SU-DHL-6 (cell line): ENCODE measurements around the gene ATG14.

Source experiments
- H2AFZ ChIP-seq: fragments of 200-600 bp; sonication (generic); 2 replicates; pipeline ENCODE4 v1.6.1; 2014; ENCODE audit warnings: low read depth, mild to moderate bottlenecking, moderate library complexity, mixed read lengths, antibody characterized with exemption, low read length; ENCODE audit not compliant: severe bottlenecking
- H3F3A ChIP-seq: fragments of 200-600 bp; shearing (Covaris generic); 2 replicates; pipeline ENCODE4 v1.6.0; 2016; ENCODE audit warnings: antibody characterized with exemption, mild to moderate bottlenecking; ENCODE audit not compliant: insufficient read depth
- H3K27ac ChIP-seq: fragments of 200-600 bp; sonication (generic); 2 replicates; pipeline ENCODE4 v1.5.1; 2016; ENCODE audit warnings: low read depth, mild to moderate bottlenecking, low read length, moderate library complexity, mixed read lengths
- H3K27me3 ChIP-seq: fragments of 200-600 bp; sonication (generic), shearing (Covaris generic); 2 replicates; pipeline ENCODE4 v1.6.0; 2014; ENCODE audit warnings: mild to moderate bottlenecking, low read length
- H3K36me3 ChIP-seq: fragments of 200-600 bp; sonication (generic); 2 replicates; pipeline ENCODE4 v1.6.1; 2014; ENCODE audit warnings: mild to moderate bottlenecking, low read length, mixed read lengths
- H3K4me2 ChIP-seq: fragments of 300-600, 200-600 bp; shearing (Covaris generic), sonication (generic); 2 replicates; pipeline ENCODE4 v1.6.0; 2014; ENCODE audit warnings: low read length, low read depth, mild to moderate bottlenecking; ENCODE audit not compliant: poor library complexity, severe bottlenecking
- H3K4me3 ChIP-seq: fragments of 200-600 bp; sonication (generic); 2 replicates; pipeline ENCODE4 v1.5.1; 2014; ENCODE audit warnings: antibody characterized with exemption, low read length, mild to moderate bottlenecking, mixed read lengths; ENCODE audit not compliant: insufficient read depth, poor library complexity, severe bottlenecking
- H3K79me2 ChIP-seq: fragments of 200-600 bp; sonication (generic); 2 replicates; pipeline ENCODE4 v1.6.1; 2014; ENCODE audit warnings: mild to moderate bottlenecking, low read length, moderate library complexity; ENCODE audit not compliant: insufficient read depth
- H3K9ac ChIP-seq: fragments of 200-600 bp; sonication (generic); 2 replicates; pipeline ENCODE4 v1.7.0; 2014; ENCODE audit warnings: mild to moderate bottlenecking, low read length
- H3K9me2 ChIP-seq: fragments of 200-600 bp; sonication (generic); replicated peaks from 2 replicates; pipeline ENCODE4 v1.6.1; 2014; ENCODE audit warnings: low read length; ENCODE audit not compliant: insufficient read depth
- H3K9me3 ChIP-seq: fragments of 200-600 bp; sonication (generic); 2 replicates; pipeline ENCODE4 v1.6.1; 2014; ENCODE audit warnings: low read length, mixed read lengths; ENCODE audit not compliant: insufficient read depth
- H4K20me1 ChIP-seq: fragments of 200-600 bp; sonication (generic); 2 replicates; pipeline ENCODE4 v1.6.1; 2014; ENCODE audit warnings: low read depth, mild to moderate bottlenecking, antibody characterized with exemption, low read length, moderate library complexity, mixed read lengths
- EZH2phosphoT487 ChIP-seq: fragments of 200-600 bp; sonication (generic), shearing (Covaris generic); conservative IDR thresholded peaks from 2 replicates; pipeline ENCODE4 v1.6.1; 2018; ENCODE audit warnings: mild to moderate bottlenecking, antibody characterized with exemption, low read length, moderate library complexity, mixed read lengths
- TF ChIP-seq, protein P1 (sequence below): fragments of 200-600 bp; sonication (generic); IDR thresholded peaks from one replicate; pipeline ENCODE4 v1.5.1; 2017; ENCODE audit warnings: antibody characterized with exemption, mild to moderate bottlenecking, low read length, moderate library complexity; ENCODE audit not compliant: insufficient read depth, poor library complexity, severe bottlenecking

ATG14 gene

DNA sequence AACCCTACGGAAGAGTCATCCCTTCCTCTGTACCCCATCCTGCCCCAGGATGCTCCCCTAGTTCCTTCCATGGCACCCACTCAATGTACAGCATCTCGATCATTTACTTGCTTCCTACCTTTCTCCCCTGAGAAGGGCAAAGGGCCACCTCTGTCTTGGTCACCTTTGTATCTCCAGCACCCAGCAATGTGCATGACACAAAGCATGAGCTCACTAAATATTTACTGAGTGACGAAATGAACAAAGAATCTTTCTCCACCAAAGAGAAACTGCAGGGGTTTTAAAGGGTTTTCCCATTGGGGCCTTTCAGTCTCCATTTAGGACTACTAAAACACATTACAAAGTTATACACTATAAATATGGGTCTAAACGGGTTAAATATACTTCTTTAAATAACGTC, 30.6 kb downstream of the ATG14 start:
- Histone ChIP-seq H2AFZ (no peak overlapping the region), H3K36me3 (no peaks in the 10 kb centered on the region), H3K27me3 (no peaks in the 10 kb centered on the region), H3K9me3 (no peaks in the 10 kb centered on the region), H3K79me2 (no peaks in the 10 kb centered on the region), H3K4me2 (no peak overlapping the region), H3K9ac (no peak overlapping the region), H4K20me1 (no peaks in the 10 kb centered on the region), H3K9me2 (no peaks in the 10 kb centered on the region), H3F3A (no peaks in the 10 kb centered on the region), H3K27ac (no peak overlapping the region), H3K4me3 (no peak overlapping the region)
- TF ChIP-seq, protein P1, sequence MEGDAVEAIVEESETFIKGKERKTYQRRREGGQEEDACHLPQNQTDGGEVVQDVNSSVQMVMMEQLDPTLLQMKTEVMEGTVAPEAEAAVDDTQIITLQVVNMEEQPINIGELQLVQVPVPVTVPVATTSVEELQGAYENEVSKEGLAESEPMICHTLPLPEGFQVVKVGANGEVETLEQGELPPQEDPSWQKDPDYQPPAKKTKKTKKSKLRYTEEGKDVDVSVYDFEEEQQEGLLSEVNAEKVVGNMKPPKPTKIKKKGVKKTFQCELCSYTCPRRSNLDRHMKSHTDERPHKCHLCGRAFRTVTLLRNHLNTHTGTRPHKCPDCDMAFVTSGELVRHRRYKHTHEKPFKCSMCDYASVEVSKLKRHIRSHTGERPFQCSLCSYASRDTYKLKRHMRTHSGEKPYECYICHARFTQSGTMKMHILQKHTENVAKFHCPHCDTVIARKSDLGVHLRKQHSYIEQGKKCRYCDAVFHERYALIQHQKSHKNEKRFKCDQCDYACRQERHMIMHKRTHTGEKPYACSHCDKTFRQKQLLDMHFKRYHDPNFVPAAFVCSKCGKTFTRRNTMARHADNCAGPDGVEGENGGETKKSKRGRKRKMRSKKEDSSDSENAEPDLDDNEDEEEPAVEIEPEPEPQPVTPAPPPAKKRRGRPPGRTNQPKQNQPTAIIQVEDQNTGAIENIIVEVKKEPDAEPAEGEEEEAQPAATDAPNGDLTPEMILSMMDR, result no peak
- TF ChIP-seq EZH2phosphoT487, result no peak

DNA sequence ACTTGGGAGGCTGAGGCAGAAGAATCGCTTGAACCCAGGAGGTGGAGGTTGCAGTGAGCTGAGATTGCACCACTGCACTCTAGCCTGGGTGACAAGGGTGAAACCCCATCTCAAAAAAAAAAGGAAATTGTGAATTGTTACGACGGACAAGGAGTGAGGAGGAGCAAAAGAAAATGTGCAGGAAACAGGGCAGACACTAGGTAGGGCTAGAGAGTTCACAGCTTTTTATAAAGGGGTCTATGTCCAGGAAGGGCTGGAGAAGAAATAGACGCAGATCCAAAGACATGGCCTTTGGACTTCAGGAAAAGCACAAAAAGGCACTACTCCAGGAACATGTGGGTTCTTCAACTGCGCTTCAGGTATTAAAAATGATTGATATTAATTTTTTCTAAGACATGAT, 34.4 kb downstream of the ATG14 start:
- Histone ChIP-seq H3K9me2 (no peaks in the 10 kb centered on the region), H3F3A (no peaks in the 10 kb centered on the region), H4K20me1 (no peaks in the 10 kb centered on the region), H2AFZ (no peak overlapping the region), H3K27me3 (no peaks in the 10 kb centered on the region), H3K27ac (no peak overlapping the region), H3K4me3 (no peak overlapping the region), H3K4me2 (no peak overlapping the region), H3K9ac (no peak overlapping the region), H3K9me3 (no peaks in the 10 kb centered on the region), H3K36me3 (no peaks in the 10 kb centered on the region), H3K79me2 (no peaks in the 10 kb centered on the region)
- no peak for TF ChIP-seq EZH2phosphoT487
- TF ChIP-seq, protein P1, result no peak

DNA sequence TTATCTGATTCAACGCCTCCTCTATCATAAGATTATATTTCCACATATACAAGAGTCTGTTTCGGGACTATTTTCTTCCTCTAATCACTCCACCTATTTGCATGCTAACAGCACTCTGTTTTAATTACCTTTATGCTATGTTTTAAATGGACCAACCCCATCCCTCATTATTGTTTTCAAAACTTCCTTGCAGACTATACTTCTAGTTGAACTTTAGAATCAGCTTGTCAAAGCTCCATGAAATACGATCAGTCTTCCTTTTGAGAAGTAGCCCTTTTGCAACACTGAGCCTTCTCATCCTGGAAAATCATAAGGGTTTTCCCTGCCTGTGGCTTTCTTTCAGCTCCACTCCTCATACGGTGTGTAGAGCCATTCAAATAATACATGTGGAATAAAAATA, 36.9 kb downstream of the ATG14 start:
- Histone ChIP-seq H3K79me2 (no peaks in the 10 kb centered on the region), H3K27me3 (no peaks in the 10 kb centered on the region), H3K9me2 (no peaks in the 10 kb centered on the region), H3K27ac (no peak overlapping the region), H3K4me3 (no peak overlapping the region), H3K36me3 (no peaks in the 10 kb centered on the region), H4K20me1 (no peaks in the 10 kb centered on the region), H3F3A (no peaks in the 10 kb centered on the region), H3K4me2 (no peak overlapping the region), H3K9me3 (no peaks in the 10 kb centered on the region), H2AFZ (no peak overlapping the region), H3K9ac (no peak overlapping the region)
- TF ChIP-seq, protein P1, result no peak
- TF ChIP-seq EZH2phosphoT487, result no peak
